Astrocyte (in vitro differentiated cells and primary cell): ENCODE measurements around the gene CIC. TPM values are rescaled to one million over a fixed set of nuclear protein-coding genes. Genes with fewer than 3 reads are reported as not detected.
A peak's percentile ranks its signal among the peaks of the same experiment; 100 is the strongest.

Experiments used
- DNase-seq: peaks from one replicate; pipeline ENCODE4 v3.0.0-alpha.2; 2010; ENCODE audit warnings: low read depth
- FAIRE-seq: peaks from 2 replicates; lab custom pipeline; 2011; peaks lifted over from hg19 to GRCh38; lab: Jason Lieb, UNC
- H2AFZ ChIP-seq: 2 replicates; pipeline ENCODE4 v1.6.0; 2012; ENCODE audit warnings: low read depth, low read length, inconsistent platforms
- H3K27ac ChIP-seq: 2 replicates; pipeline ENCODE4 v1.5.1; 2011; ENCODE audit warnings: low read depth, low read length, inconsistent platforms
- H3K27me3 ChIP-seq: 2 replicates; pipeline ENCODE4 v1.6.0; 2011; ENCODE audit warnings: low read length, inconsistent platforms; ENCODE audit not compliant: insufficient read depth
- H3K36me3 ChIP-seq: 2 replicates; pipeline ENCODE4 v1.5.1; 2011; ENCODE audit warnings: low read length, inconsistent platforms; ENCODE audit not compliant: insufficient read depth
- H3K4me1 ChIP-seq: 2 replicates; pipeline ENCODE4 v1.5.1; 2011; ENCODE audit warnings: low read length, inconsistent platforms; ENCODE audit not compliant: insufficient read depth
- H3K4me2 ChIP-seq: 2 replicates; pipeline ENCODE4 v1.6.0; 2012; ENCODE audit warnings: low read length, inconsistent platforms
- H3K4me3 ChIP-seq: 2 replicates; pipeline ENCODE4 v1.5.1; 2011; ENCODE audit warnings: low read depth, mild to moderate bottlenecking, low read length, inconsistent platforms; ENCODE audit not compliant: insufficient read depth
- H3K79me2 ChIP-seq: 2 replicates; pipeline ENCODE4 v1.6.0; 2012; ENCODE audit warnings: mild to moderate bottlenecking, low read length, inconsistent platforms; ENCODE audit not compliant: insufficient read depth
- H3K9ac ChIP-seq: 2 replicates; pipeline ENCODE4 v1.6.0; 2012; ENCODE audit warnings: mild to moderate bottlenecking, low read length, inconsistent platforms
- H3K9me3 ChIP-seq: 2 replicates; pipeline ENCODE4 v1.5.1; 2012; ENCODE audit warnings: low read depth, mild to moderate bottlenecking, low read length, inconsistent platforms; ENCODE audit not compliant: insufficient read depth
- H4K20me1 ChIP-seq: 2 replicates; pipeline ENCODE4 v1.6.0; 2012; ENCODE audit warnings: low read length, inconsistent platforms; ENCODE audit not compliant: insufficient read depth
- H3K27ac Mint-ChIP-seq: one replicate; pipeline ENCODE4 v1.8.0; 2021; ENCODE audit warnings: mild to moderate bottlenecking, mixed read lengths; ENCODE audit not compliant: unreplicated experiment
- H3K27me3 Mint-ChIP-seq: one replicate; pipeline ENCODE4 v1.8.0; 2021; ENCODE audit warnings: low read depth, mixed read lengths; ENCODE audit not compliant: unreplicated experiment
- H3K36me3 Mint-ChIP-seq: one replicate; pipeline ENCODE4 v1.8.0; 2021; ENCODE audit warnings: low read depth, mixed read lengths; ENCODE audit not compliant: unreplicated experiment
- H3K4me1 Mint-ChIP-seq: one replicate; pipeline ENCODE4 v1.8.0; 2021; ENCODE audit warnings: low read depth, mixed read lengths; ENCODE audit not compliant: unreplicated experiment
- H3K4me3 Mint-ChIP-seq: one replicate; pipeline ENCODE4 v1.8.0; 2021; ENCODE audit warnings: mild to moderate bottlenecking, moderate library complexity, mixed read lengths; ENCODE audit not compliant: unreplicated experiment
- H3K9me3 Mint-ChIP-seq: one replicate; pipeline ENCODE4 v1.8.0; 2021; ENCODE audit warnings: mild to moderate bottlenecking, mixed read lengths; ENCODE audit not compliant: unreplicated experiment
- CTCF ChIP-seq: IDR thresholded peaks from 2 replicates; pipeline ENCODE4 v1.5.1; 2011; ENCODE audit warnings: low read depth, mild to moderate bottlenecking, inconsistent platforms, low read length, moderate library complexity; ENCODE audit not compliant: insufficient read depth
- EZH2 ChIP-seq: IDR thresholded peaks from 2 replicates; pipeline ENCODE4 v1.6.1; 2012; ENCODE audit warnings: mild to moderate bottlenecking, low read length, inconsistent platforms; ENCODE audit not compliant: insufficient read depth
- total RNA-seq: library from RNA; stranded (reverse); gene quantifications from 2 replicates; pipeline ENCODE4 v1.2.1, GENCODE V29; 2021

CIC gene
- total RNA-seq, 1 donor from 2014 or later = 78.5 TPM

GRCh38 chr19:42322305-42322704 is 53.3 kb downstream of the CIC start:
- no peaks in the 10 kb centered on the region for H3K36me3 ChIP-seq
- no peak overlapping the region for H3K4me2 ChIP-seq
- peaks cover 18% of the 10 kb centered on the region for H3K79me2 ChIP-seq
- no peaks in the 10 kb centered on the region for H3K9me3 ChIP-seq
- H4K20me1 ChIP-seq = peaks cover 11% of the 10 kb centered on the region
- Mint-ChIP-seq H3K4me3 (no peak overlapping the region), H3K27ac (no peak overlapping the region), H3K4me1 (peaks cover 6% of the 10 kb centered on the region), H3K9me3 (peaks cover 2% of the 10 kb centered on the region), H3K27me3 (peaks cover 39% of the 10 kb centered on the region), H3K36me3 (no peaks in the 10 kb centered on the region)
- H3K27ac ChIP-seq = no peak overlapping the region
- FAIRE-seq (no peak), DNase-seq (no peak)
- H3K27me3 ChIP-seq = peaks cover 25% of the 10 kb centered on the region
- no peak overlapping the region for H2AFZ ChIP-seq
- H3K4me3 ChIP-seq = no peak overlapping the region
- H3K9ac ChIP-seq = no peak overlapping the region
- TF ChIP-seq EZH2 (no peak), CTCF (no peak)
- H3K4me1 ChIP-seq = peaks cover 10% of the 10 kb centered on the region

- Histone ChIP-seq H2AFZ (no peak overlapping the region), H3K9ac (no peak overlapping the region), H3K4me3 (no peak overlapping the region), H3K27me3 (peaks cover 25% of the 10 kb centered on the region), H3K79me2 (peaks cover 29% of the 10 kb centered on the region), H3K36me3 (no peaks in the 10 kb centered on the region), H4K20me1 (peaks cover 22% of the 10 kb centered on the region), H3K27ac (no peak overlapping the region), H3K4me1 (peaks cover 10% of the 10 kb centered on the region), H3K9me3 (no peaks in the 10 kb centered on the region), H3K4me2 (no peak overlapping the region)
- Mint-ChIP-seq H3K27ac (no peak overlapping the region), H3K4me3 (no peak overlapping the region), H3K36me3 (no peaks in the 10 kb centered on the region), H3K27me3 (peaks cover 38% of the 10 kb centered on the region), H3K9me3 (peaks cover 2% of the 10 kb centered on the region), H3K4me1 (peaks cover 12% of the 10 kb centered on the region)
- FAIRE-seq (no peak), DNase-seq (no peak)
- TF ChIP-seq CTCF (no peak), EZH2 (no peak)
Measured at GRCh38 chr19:42323473-42323851, 54.4 kb downstream of the CIC start.

- peaks cover 35% of the 10 kb centered on the region for H3K79me2 ChIP-seq
- DNase-seq (no peak), FAIRE-seq (no peak)
- no peak overlapping the region for H3K9ac ChIP-seq
- no peak overlapping the region for H3K4me3 ChIP-seq
- H3K27me3 Mint-ChIP-seq = peaks cover 38% of the 10 kb centered on the region
- H3K36me3 Mint-ChIP-seq = no peaks in the 10 kb centered on the region
- H3K36me3 ChIP-seq = no peaks in the 10 kb centered on the region
- peaks cover 25% of the 10 kb centered on the region for H3K27me3 ChIP-seq
- no peak overlapping the region for H3K27ac Mint-ChIP-seq
- H4K20me1 ChIP-seq = peaks cover 28% of the 10 kb centered on the region
- H2AFZ ChIP-seq = no peak overlapping the region
- TF ChIP-seq CTCF (no peak), EZH2 (peak; percentile 100)
- H3K4me1 Mint-ChIP-seq = peaks cover 12% of the 10 kb centered on the region
- no peak overlapping the region for H3K4me3 Mint-ChIP-seq
- H3K9me3 Mint-ChIP-seq = peaks cover 2% of the 10 kb centered on the region
- H3K4me1 ChIP-seq = peaks cover 10% of the 10 kb centered on the region
- no peak overlapping the region for H3K27ac ChIP-seq
- peak overlapping the region; percentile 96 for H3K4me2 ChIP-seq
- no peaks in the 10 kb centered on the region for H3K9me3 ChIP-seq
Measured at GRCh38 chr19:42323852-42324654, 55.0 kb downstream of the CIC start.
